Uterus (tissue), 4 donors: ENCODE results near the gene IL4R. TPM values are rescaled to one million over a fixed set of nuclear protein-coding genes. Genes with fewer than 3 reads are reported as not detected.

Experiments
- DNase-seq, 2 donors: peaks; one replicate each; pipeline ENCODE4 v3.0.0-alpha.2; 2019 to 2020
- H3K27ac ChIP-seq, 2 donors: fragments of 200-600 bp; sonication (generic); 1 replicate in 1 of 2; 2 replicates in 1 of 2; pipeline ENCODE4 v1.5.1; 2016 to 2018
- H3K27me3 ChIP-seq, 2 donors: fragments of 200-600 bp; sonication (generic); one replicate each; pipeline ENCODE4 v1.5.1; 2018 to 2019; ENCODE audit warnings: control low read depth in 1 of 2
- H3K36me3 ChIP-seq, 2 donors: fragments of 200-600 bp; sonication (generic); one replicate each; pipeline ENCODE4 v1.5.1; 2019; ENCODE audit warnings: control low read depth in 1 of 2
- H3K4me1 ChIP-seq, 2 donors: fragments of 200-600 bp; sonication (generic); one replicate each; pipeline ENCODE4 v1.5.1; 2018 to 2019; ENCODE audit warnings: control low read depth in 1 of 2
- H3K4me3 ChIP-seq, 2 donors: fragments of 200-600 bp; sonication (generic); 1 replicate in 1 of 2; 2 replicates in 1 of 2; pipeline ENCODE4 v1.5.1; 2018 to 2019; ENCODE audit warnings: mild to moderate bottlenecking in 1 of 2
- H3K9me3 ChIP-seq, 2 donors: fragments of 200-600 bp; sonication (generic); one replicate each; pipeline ENCODE4 v1.5.1; 2019; ENCODE audit warnings: control low read depth in 1 of 2
- POLR2A ChIP-seq, 2 donors: fragments of 450-650 bp; IDR thresholded peaks; one replicate each; pipeline ENCODE4 v1.6.1; 2016; ENCODE audit warnings: antibody characterized with exemption in 2 of 2, mild to moderate bottlenecking in 1 of 2, moderate library complexity in 1 of 2
- intact Hi-C: fragments of 100-400 bp; cut with DNase I; formaldehyde crosslinking; loops from one replicate; pipeline ENCODE4 v1.15.1; 2023; ENCODE audit warnings: low total_unique reads
- total RNA-seq, 4 donors: library from RNA; depleted of rRNA in 3 of 4; stranded (reverse); fragments of >200 nt in 3 of 4; gene quantifications; one replicate each; pipeline versions ENCODE4 v1.1.0 to v1.2.4, GENCODE V29; 2014 to 2023
- TF ChIP-seq, protein P1 (sequence below), 4 experiments: fragments of 200-600 bp in 2 of 4; fragments of 450-650 bp in 2 of 4; sonication (generic) in 2 of 4; IDR thresholded peaks; one replicate each; pipeline ENCODE4 v1.5.1; 2016 to 2019; ENCODE audit warnings: antibody characterized with exemption in 4 of 4, mild to moderate bottlenecking in 2 of 4, moderate library complexity in 1 of 4
- donor health status: DM: yes; HTN: yes; CAD: no.

IL4R gene
- total RNA-seq, 4 donors from 2014 or later = 9.4 to 137 (median 45.4) TPM

DNA sequence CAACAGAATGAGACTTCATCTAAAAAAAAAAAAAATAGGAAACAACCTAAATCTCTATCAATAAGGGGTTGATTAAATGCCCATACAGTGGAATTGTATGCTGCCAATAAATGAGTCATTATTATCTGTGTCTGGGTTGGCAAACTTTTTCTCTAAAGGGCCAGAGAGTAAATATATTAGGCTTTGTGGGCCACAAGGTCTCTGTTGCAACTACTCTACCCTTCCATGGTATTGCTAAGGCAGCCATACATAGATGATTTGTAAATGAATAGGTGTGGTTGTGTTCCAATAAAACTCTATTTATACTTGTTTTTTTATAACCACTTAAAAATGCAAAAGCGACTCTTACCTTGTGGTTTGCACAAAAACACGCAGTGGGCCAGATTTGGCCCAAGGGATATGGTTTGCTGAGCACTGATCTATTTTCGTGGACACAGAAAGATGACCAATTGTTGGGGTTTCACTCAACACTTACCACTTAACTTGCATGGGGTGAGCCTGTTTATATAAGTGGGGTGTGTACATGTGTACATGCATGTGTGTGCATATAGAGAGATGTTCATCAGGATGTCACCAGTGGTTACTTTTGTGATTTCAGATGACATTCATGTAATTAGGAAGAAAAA lies 12.4 kb upstream of the IL4R start:
- H3K9me3 ChIP-seq = no peaks in the 10 kb centered on the region
- H3K27me3 ChIP-seq = no peaks in the 10 kb centered on the region
- DNase-seq = no peak
- intact Hi-C loops = no loop called here
- no peaks in the 10 kb centered on the region for H3K4me1 ChIP-seq
- no peaks in the 10 kb centered on the region for H3K36me3 ChIP-seq
- H3K27ac ChIP-seq = no peak overlapping the region
- no peak overlapping the region for H3K4me3 ChIP-seq
- no peak for TF ChIP-seq POLR2A (IDR thresholded peaks at IDR 0.05)
- TF ChIP-seq, protein P1, sequence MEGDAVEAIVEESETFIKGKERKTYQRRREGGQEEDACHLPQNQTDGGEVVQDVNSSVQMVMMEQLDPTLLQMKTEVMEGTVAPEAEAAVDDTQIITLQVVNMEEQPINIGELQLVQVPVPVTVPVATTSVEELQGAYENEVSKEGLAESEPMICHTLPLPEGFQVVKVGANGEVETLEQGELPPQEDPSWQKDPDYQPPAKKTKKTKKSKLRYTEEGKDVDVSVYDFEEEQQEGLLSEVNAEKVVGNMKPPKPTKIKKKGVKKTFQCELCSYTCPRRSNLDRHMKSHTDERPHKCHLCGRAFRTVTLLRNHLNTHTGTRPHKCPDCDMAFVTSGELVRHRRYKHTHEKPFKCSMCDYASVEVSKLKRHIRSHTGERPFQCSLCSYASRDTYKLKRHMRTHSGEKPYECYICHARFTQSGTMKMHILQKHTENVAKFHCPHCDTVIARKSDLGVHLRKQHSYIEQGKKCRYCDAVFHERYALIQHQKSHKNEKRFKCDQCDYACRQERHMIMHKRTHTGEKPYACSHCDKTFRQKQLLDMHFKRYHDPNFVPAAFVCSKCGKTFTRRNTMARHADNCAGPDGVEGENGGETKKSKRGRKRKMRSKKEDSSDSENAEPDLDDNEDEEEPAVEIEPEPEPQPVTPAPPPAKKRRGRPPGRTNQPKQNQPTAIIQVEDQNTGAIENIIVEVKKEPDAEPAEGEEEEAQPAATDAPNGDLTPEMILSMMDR (IDR thresholded peaks at IDR 0.05) = no peak

DNA sequence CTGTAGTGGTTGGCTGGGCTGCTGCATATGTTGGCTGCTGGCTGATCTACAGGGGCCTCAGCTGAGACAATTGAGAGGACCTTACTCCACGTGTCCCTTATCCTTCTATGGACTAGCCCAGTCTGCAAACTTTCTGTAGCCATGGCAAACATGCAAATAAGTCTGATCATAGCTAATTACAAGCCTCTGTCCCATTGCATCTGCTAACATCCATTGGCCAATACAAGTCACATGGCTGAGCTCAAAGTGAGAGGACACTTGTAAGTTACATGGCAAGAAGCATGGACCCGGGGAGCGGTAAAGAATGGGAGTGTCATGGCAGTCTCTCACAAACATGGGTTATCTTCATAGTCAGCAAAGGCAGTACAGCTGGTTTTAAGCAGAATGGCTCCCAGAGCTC lies 11.6 kb upstream of the IL4R start:
- H3K27me3 ChIP-seq = no peaks in the 10 kb centered on the region
- no peaks in the 10 kb centered on the region for H3K36me3 ChIP-seq
- intact Hi-C loops = no loop called here
- no peaks in the 10 kb centered on the region for H3K4me1 ChIP-seq
- H3K4me3 ChIP-seq = no peak overlapping the region
- no peak for DNase-seq
- no peak for TF ChIP-seq POLR2A (IDR thresholded peaks at IDR 0.05)
- TF ChIP-seq, protein P1 (IDR thresholded peaks at IDR 0.05) = no peak
- H3K9me3 ChIP-seq = no peaks in the 10 kb centered on the region
- H3K27ac ChIP-seq = no peak overlapping the region

DNA sequence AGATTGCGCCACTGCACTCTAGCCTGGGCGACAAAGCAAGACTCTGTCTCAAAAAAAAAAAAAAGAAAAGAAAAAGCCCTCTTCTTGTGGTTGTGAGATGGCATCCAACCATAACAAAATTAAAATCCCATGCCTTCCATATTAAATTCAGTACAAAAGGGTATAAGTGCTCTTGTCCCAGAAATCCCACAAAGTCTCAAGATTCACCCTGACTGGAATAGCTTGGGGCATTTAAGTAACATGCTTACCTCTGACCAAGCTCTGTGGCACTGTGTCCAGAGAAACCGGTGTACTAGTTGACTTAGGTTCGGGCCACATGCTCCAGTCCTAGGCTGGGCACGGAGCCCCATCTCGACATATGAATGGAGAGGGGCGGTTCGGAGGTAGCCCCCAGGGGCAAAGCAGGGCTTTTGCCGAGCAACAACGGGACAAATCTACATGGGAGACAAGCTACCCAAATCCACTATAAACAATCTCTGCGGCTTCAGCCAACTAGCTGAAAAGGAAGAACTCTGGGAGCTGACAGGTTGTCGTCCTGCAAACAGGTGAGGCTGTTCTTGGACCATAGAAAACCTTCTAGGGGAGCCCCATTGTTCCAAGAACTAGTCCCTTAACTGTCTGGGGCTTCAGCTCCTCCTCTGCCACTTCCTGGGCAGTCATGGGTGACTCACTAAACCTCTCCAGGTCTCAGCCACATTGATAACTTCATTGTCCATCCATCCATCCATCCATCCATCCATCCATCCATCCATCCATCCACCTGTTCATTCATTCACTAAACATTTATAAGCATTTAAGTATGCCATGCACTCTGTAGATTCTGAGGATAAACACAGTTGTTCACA lies 10.3 kb upstream of the IL4R start:
- H3K9me3 ChIP-seq = no peaks in the 10 kb centered on the region
- intact Hi-C loops = no loop called here
- H3K4me3 ChIP-seq = no peak overlapping the region
- H3K27me3 ChIP-seq = no peaks in the 10 kb centered on the region
- DNase-seq = no peak
- peaks cover 0 to 3% of the 10 kb centered on the region in 2 donors for H3K36me3 ChIP-seq
- TF ChIP-seq, protein P1 (IDR thresholded peaks at IDR 0.05) = no peak
- TF ChIP-seq POLR2A (IDR thresholded peaks at IDR 0.05) = no peak
- no peaks in the 10 kb centered on the region for H3K4me1 ChIP-seq
- no peak overlapping the region for H3K27ac ChIP-seq

DNA sequence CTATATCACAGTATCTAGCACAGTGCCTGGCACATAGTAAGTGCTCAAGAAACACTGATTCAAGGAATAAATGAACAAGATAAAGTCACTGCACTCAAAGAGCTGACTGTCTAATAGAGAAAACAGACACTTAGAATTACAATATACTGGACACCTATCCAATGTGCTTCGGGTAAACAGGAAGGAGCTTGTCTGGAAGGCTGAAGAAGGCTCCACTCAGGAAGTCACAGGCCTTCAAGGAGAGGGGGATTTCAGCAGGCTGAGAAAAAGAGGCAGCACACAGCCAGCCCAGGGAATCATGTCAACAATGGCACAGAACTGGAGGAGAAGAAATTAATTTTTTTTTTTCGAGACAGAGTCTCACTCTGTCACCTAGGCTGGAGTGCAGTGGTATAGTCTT lies 9.7 kb upstream of the IL4R start:
- Histone ChIP-seq H3K9me3 (no peaks in the 10 kb centered on the region), H3K27ac (no peak overlapping the region), H3K4me3 (no peak overlapping the region), H3K4me1 (no peaks in the 10 kb centered on the region), H3K36me3 (peaks cover 0 to 3% of the 10 kb centered on the region in 2 donors), H3K27me3 (no peaks in the 10 kb centered on the region)
- no peak for DNase-seq
- TF ChIP-seq, protein P1 (IDR thresholded peaks at IDR 0.05) = no peak
- no peak for TF ChIP-seq POLR2A (IDR thresholded peaks at IDR 0.05)
- intact Hi-C loops = no loop called here
